CD4-positive, CD25-positive, alpha-beta regulatory T cell (primary cell): ENCODE results near the gene STXBP5L. TPM values are rescaled to one million over a fixed set of nuclear protein-coding genes. Genes with fewer than 3 reads are reported as not detected.

Experiments used
- polyA plus RNA-seq, 4 donors: library from polyadenylated mRNA; unstranded; fragments of 300-500 nt; fragmentation: Illumina TruSeq; gene quantifications; one replicate each; pipeline ENCODE4 v1.2.3, GENCODE V29; 2021
- total RNA-seq: library from RNA; stranded (reverse); gene quantifications from one replicate; pipeline ENCODE4 v1.2.3, GENCODE V29; 2022

Gene STXBP5L
- total and polyA plus RNA-seq, 5 donors from 2014 or later: not detected

Other genes with a start within 250 kb of the STXBP5L start
- gene HGD, start 226.0 kb upstream of the STXBP5L start, total RNA-seq: 4.7 TPM
- gene HGD, start 226.0 kb upstream of the STXBP5L start, polyA plus RNA-seq: under 1 TPM in 1 of 4 donors, not detected in 3; 0.25 TPM
- gene RABL3, start 165.7 kb upstream of the STXBP5L start, total RNA-seq: 16.3 TPM
- 10 to 100 TPM; 45.5 to 53.0 (median 48.8) TPM for gene RABL3, start 165.7 kb upstream of the STXBP5L start, polyA plus RNA-seq
- 14.7 TPM for gene GTF2E1, start 165.5 kb upstream of the STXBP5L start, total RNA-seq
- 10 to 100 TPM; 16.6 to 23.1 (median 20.2) TPM for gene GTF2E1, start 165.5 kb upstream of the STXBP5L start, polyA plus RNA-seq